Parathyroid adenoma (tissue), 2 donors: ENCODE measurements around the gene PRELID2.
"Not testable (repeated sequence)": the region's sequence is repeated elsewhere in the genome, so short reads cannot be mapped to it uniquely, and the experiment has no call there.

Source experiments
- H2AFZ ChIP-seq: fragments of 300-600 bp; sonication (generic); one replicate; pipeline ENCODE4 v1.7.0; 2017; ENCODE audit warnings: antibody characterized with exemption, mild to moderate bottlenecking
- H3K27ac ChIP-seq: fragments of 300-600 bp; sonication (generic); one replicate; pipeline ENCODE4 v1.7.0; 2017
- H3K27me3 ChIP-seq: fragments of 300-600 bp; sonication (generic); one replicate; pipeline ENCODE4 v1.7.0; 2017; ENCODE audit warnings: low read length; ENCODE audit not compliant: control insufficient read depth, insufficient read depth
- H3K36me3 ChIP-seq: fragments of 300-600 bp; sonication (generic); one replicate; pipeline ENCODE4 v1.7.0; 2017; ENCODE audit warnings: low read length; ENCODE audit not compliant: control insufficient read depth, insufficient read depth
- H3K4me1 ChIP-seq: fragments of 300-600 bp; sonication (generic); one replicate; pipeline ENCODE4 v1.7.0; 2017; ENCODE audit warnings: control low read depth
- H3K4me2 ChIP-seq: fragments of 300-600 bp; sonication (generic); one replicate; pipeline ENCODE4 v1.7.0; 2017; ENCODE audit warnings: low read length
- H3K4me3 ChIP-seq: fragments of 300-600 bp; sonication (generic); one replicate; pipeline ENCODE4 v1.7.0; 2017; ENCODE audit warnings: low read depth, low read length
- H3K79me2 ChIP-seq: fragments of 300-600 bp; sonication (generic); one replicate; pipeline ENCODE4 v1.7.0; 2017; ENCODE audit warnings: control low read depth
- H3K9ac ChIP-seq: fragments of 300-600 bp; sonication (generic); one replicate; pipeline ENCODE4 v1.7.0; 2017; ENCODE audit warnings: mild to moderate bottlenecking
- H3K9me3 ChIP-seq: fragments of 300-600 bp; sonication (generic); one replicate; pipeline ENCODE4 v1.7.0; 2017; ENCODE audit warnings: low read length; ENCODE audit not compliant: control insufficient read depth
- CTCF ChIP-seq: fragments of 300-600 bp; sonication (generic); IDR thresholded peaks from one replicate; pipeline ENCODE4 v1.7.0; 2017; ENCODE audit warnings: antibody characterized with exemption, mild to moderate bottlenecking
- donor health status: primary hyperparathyroidism.

PRELID2 gene

DNA sequence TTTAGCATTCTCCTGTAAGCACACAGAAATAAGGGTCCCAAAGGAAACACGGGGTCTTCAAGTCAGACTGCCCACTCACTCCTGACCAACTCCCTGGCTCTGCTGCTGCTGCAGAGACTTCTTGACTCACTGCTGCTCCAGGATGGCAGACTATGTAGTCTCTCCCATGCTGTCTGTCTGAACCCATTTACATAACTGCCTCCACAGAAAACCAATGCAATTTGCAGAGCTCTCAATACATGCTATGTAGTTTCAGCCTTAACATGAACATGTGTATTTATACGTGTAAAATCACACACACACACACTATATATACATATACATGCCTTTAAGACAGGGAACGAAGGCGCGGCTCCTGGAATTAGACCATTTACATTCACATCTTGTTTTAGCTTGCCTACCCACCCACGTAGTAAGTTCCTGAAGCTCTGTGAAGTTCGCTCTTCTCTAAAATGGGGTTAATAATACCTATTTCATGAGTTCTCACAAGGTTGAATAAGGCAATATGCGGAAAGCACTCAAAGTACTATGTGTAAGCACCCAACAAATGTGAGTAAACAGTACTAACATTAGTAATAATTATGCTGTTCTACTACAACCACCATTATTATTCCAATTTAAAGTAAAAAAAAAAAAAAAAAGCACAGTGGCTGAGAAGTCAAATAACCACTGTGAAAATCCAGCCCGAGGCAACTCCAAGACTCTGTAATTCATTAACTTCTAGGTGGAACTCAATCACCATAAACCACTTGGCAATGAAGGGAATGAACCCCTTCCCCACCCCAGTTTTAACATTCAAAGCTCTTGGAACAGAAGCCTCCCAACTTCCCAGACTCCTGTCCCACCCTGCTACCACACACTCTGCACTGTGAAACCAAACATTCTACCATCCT, 31.8 kb downstream of the PRELID2 start:
- Histone ChIP-seq H3K4me1 (no peaks in the 10 kb centered on the region), H3K4me3 (no peak overlapping the region), H3K36me3 (no peaks in the 10 kb centered on the region), H3K9ac (no peak overlapping the region), H2AFZ (no peak overlapping the region), H3K4me2 (no peak overlapping the region), H3K79me2 (no peaks in the 10 kb centered on the region), H3K27ac (no peak overlapping the region), H3K9me3 (no peaks in the 10 kb centered on the region), H3K27me3 (no peaks in the 10 kb centered on the region)
- TF ChIP-seq CTCF, result no peak

- H3K27ac ChIP-seq, result no peak overlapping the region
- no peak overlapping the region for H3K9ac ChIP-seq
- H3K79me2 ChIP-seq, result no peaks in the 10 kb centered on the region
- no peaks in the 10 kb centered on the region for H3K4me1 ChIP-seq
- no peaks in the 10 kb centered on the region for H3K9me3 ChIP-seq
- no peaks in the 10 kb centered on the region for H3K36me3 ChIP-seq
- H3K4me3 ChIP-seq, result no peak overlapping the region
- H3K4me2 ChIP-seq, result no peak overlapping the region
- no peak overlapping the region for H2AFZ ChIP-seq
- no peaks in the 10 kb centered on the region for H3K27me3 ChIP-seq
- TF ChIP-seq CTCF, result no peak
Observed at GRCh38 chr5:145801195-145801594, 33.9 kb downstream of the PRELID2 start.

DNA sequence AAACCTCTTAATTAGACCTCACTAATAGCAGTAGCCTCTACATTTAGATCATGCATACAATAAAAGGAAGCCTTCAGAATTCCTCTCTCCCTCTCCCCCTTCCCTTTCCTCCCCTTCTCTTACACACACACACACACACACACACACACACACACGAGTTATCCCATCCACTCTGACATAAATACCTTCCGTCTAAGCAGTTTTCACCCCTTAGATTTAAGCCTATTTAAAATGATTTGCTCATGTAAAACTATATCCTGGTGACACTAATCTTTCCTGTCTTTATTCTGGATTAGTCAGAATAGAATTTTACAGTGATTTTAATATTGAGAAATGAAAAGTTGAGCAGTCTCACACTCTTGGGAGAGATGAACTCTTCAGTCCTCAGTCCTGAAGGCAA, 35.0 kb downstream of the PRELID2 start:
- no peaks in the 10 kb centered on the region for H3K36me3 ChIP-seq
- no peak for TF ChIP-seq CTCF
- no peaks in the 10 kb centered on the region for H3K9me3 ChIP-seq
- H2AFZ ChIP-seq, result no peak overlapping the region
- H3K79me2 ChIP-seq, result no peaks in the 10 kb centered on the region
- no peak overlapping the region for H3K27ac ChIP-seq
- H3K9ac ChIP-seq, result no peak overlapping the region
- no peaks in the 10 kb centered on the region for H3K4me1 ChIP-seq
- no peak overlapping the region for H3K4me3 ChIP-seq
- H3K4me2 ChIP-seq, result no peak overlapping the region
- no peaks in the 10 kb centered on the region for H3K27me3 ChIP-seq

GRCh38 chr5:145798503-145798902, 36.6 kb downstream of the PRELID2 start:
- not testable (repeated sequence) for H3K79me2 ChIP-seq, H3K9ac ChIP-seq, H3K36me3 ChIP-seq, H3K4me3 ChIP-seq, H3K9me3 ChIP-seq, H3K27me3 ChIP-seq, H3K4me2 ChIP-seq, H3K27ac ChIP-seq, H3K4me1 ChIP-seq, H2AFZ ChIP-seq

DNA sequence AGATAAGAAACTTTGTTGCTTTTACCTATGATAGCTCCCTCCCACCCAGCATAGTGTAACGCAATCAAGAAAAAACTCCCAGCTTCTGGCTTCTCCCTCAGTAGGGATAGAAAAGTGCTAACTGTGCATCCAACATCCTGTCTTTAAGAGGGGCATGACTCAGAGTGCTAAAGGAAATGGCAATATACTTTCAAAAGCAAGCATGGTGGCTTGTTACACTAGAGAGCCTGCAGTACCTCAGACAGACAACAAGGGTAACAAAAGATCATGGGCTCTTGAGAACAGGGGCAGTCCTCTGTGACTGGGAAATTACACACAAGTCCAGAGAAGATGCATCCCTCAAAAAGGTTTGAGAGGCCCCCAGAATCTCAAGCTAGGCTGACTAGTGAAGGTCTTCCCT, 37.8 kb downstream of the PRELID2 start:
- H3K4me2 ChIP-seq, result no peak overlapping the region
- H3K4me1 ChIP-seq, result no peaks in the 10 kb centered on the region
- no peak overlapping the region for H3K4me3 ChIP-seq
- no peak overlapping the region for H2AFZ ChIP-seq
- TF ChIP-seq CTCF, result no peak
- no peaks in the 10 kb centered on the region for H3K36me3 ChIP-seq
- H3K9me3 ChIP-seq, result no peaks in the 10 kb centered on the region
- no peaks in the 10 kb centered on the region for H3K79me2 ChIP-seq
- no peak overlapping the region for H3K9ac ChIP-seq
- no peak overlapping the region for H3K27ac ChIP-seq
- H3K27me3 ChIP-seq, result no peaks in the 10 kb centered on the region
